Measurements from ENCODE around the gene C19orf67.

Gene C19orf67

GRCh38 chr19:14085309-14085995 is at the start of gene C19orf67:
TSS of gene C19orf67 (minus strand) at chr19:14085783. CDS start at chr19:14085627, 156 bp downstream.
- DNase-seq: no peak

- no peak for DNase-seq
These were observed 49.8 kb upstream of the C19orf67 start for GRCh38 chr19:14135355-14135754.

- no peak for DNase-seq
These were observed 42.4 kb upstream of the C19orf67 start for GRCh38 chr19:14127929-14128509.

GRCh38 chr19:14127176-14127575 is 41.6 kb upstream of the C19orf67 start:
- no peak for DNase-seq

GRCh38 chr19:14122924-14123323 is 37.3 kb upstream of the C19orf67 start:
- DNase-seq: no peak

- DNase-seq: no peak
These were observed 34.9 kb upstream of the C19orf67 start for GRCh38 chr19:14120497-14120780.

- no peak for DNase-seq
These were observed 34.3 kb upstream of the C19orf67 start for GRCh38 chr19:14119644-14120496.

- no peak for DNase-seq
These were observed 33.6 kb upstream of the C19orf67 start for GRCh38 chr19:14119146-14119545.

- peak; percentile 35 for DNase-seq
These were observed 32.8 kb upstream of the C19orf67 start for GRCh38 chr19:14118165-14119051.

- DNase-seq: peak; percentile 99
These were observed 32.1 kb upstream of the C19orf67 start, which contains the start of gene PRKACA for GRCh38 chr19:14117668-14118164. TSS of gene PRKACA (minus strand) at chr19:14117762. CDS start at chr19:14117547, 215 bp downstream.

GRCh38 chr19:14116918-14117578 is 31.5 kb upstream of the C19orf67 start:
- no peak for DNase-seq

GRCh38 chr19:14116525-14116917 is 30.9 kb upstream of the C19orf67 start:
- no peak for DNase-seq

GRCh38 chr19:14115756-14116155 is 30.2 kb upstream of the C19orf67 start:
- no peak for DNase-seq

- DNase-seq: peak; percentile 66
These were observed 29.3 kb upstream of the C19orf67 start for GRCh38 chr19:14114854-14115253.

- no peak for DNase-seq
These were observed 28.9 kb upstream of the C19orf67 start for GRCh38 chr19:14114439-14114838.

- DNase-seq: peak; percentile 73
These were observed 28.3 kb upstream of the C19orf67 start for GRCh38 chr19:14113762-14114414.

- DNase-seq: no peak
These were observed 27.3 kb upstream of the C19orf67 start for GRCh38 chr19:14112809-14113385.

- no peak for DNase-seq
These were observed 26.6 kb upstream of the C19orf67 start for GRCh38 chr19:14112051-14112808.

- no peak for DNase-seq
These were observed 25.9 kb upstream of the C19orf67 start for GRCh38 chr19:14111486-14111885.

- no peak for DNase-seq
These were observed 25.1 kb upstream of the C19orf67 start for GRCh38 chr19:14110650-14111049.
